ENCODE results near the gene SPSB2.

DNA sequence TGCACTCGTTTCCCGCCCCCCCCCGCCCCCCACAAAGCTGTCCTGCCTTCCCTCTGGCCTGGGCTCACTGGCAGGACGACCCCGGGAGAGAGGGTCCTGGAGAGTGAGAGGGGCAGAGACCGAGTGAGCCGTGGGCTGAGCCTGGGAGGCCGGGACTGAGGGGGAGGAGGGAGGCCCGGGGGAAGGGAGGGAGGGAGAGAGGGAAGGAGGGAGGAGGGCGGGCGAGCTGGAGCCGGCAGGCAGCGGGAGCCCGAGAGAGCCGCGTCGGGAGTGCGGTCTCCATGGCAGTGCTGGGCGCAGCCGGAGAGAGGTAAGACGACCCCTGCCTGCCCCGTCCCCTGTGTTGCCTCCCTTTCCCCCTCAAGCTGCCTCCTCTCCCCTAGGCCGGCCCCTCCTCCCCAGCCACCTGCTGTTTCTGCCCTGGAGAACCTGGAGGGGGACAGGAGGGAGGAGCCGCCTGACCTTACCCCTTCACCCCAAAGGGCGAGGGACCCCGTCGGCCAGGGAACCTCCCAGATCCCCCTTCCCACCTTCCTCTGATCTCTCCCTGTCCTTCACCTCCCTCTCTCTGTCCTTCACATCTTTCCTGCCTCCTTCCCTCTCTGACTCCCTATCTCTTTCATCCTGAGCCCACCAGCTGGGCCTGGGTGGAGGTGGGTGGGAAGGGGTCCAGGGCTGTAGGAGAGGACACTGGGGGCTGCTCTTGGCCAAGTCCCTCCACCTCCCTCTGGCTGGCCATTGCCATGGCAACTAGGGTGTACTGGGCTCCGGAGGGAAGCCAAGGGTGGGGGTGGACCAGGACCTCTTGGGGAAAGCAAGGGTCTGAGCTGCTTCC, 51.3 kb downstream of the SPSB2 start, which contains the start of gene GPR162:
- TF ChIP-seq, protein P1, sequence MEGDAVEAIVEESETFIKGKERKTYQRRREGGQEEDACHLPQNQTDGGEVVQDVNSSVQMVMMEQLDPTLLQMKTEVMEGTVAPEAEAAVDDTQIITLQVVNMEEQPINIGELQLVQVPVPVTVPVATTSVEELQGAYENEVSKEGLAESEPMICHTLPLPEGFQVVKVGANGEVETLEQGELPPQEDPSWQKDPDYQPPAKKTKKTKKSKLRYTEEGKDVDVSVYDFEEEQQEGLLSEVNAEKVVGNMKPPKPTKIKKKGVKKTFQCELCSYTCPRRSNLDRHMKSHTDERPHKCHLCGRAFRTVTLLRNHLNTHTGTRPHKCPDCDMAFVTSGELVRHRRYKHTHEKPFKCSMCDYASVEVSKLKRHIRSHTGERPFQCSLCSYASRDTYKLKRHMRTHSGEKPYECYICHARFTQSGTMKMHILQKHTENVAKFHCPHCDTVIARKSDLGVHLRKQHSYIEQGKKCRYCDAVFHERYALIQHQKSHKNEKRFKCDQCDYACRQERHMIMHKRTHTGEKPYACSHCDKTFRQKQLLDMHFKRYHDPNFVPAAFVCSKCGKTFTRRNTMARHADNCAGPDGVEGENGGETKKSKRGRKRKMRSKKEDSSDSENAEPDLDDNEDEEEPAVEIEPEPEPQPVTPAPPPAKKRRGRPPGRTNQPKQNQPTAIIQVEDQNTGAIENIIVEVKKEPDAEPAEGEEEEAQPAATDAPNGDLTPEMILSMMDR (conservative IDR thresholded peaks at IDR 0.05 in 1 of 2, IDR thresholded peaks at IDR 0.05 in 1 of 2; ENCODE audit: extremely low read depth in 1 of 2, insufficient read depth in 1 of 2, low read depth in 1 of 2, low read length in 2 of 2), result no peak
- peak; percentile 53 for TF ChIP-seq EZH2 (IDR thresholded peaks at IDR 0.05; ENCODE audit: borderline replicate concordance, low read length)
